Epithelial cell of proximal tubule (primary cell): Measurements from ENCODE around the gene UIMC1. TPM values are rescaled to one million over a fixed set of nuclear protein-coding genes. Genes with fewer than 3 reads are reported as not detected.
"Not testable (repeated sequence)": the region's sequence is repeated elsewhere in the genome, so short reads cannot be mapped to it uniquely, and the experiment has no call there.

Experiments used
- DNase-seq: peaks from one replicate; pipeline ENCODE4 v3.0.0-alpha.2; 2011; ENCODE audit warnings: low read depth
- H3K4me3 ChIP-seq: 2 replicates; pipeline ENCODE4 v1.5.1; 2011; ENCODE audit warnings: low read depth, mild to moderate bottlenecking, low read length
- CTCF ChIP-seq: conservative IDR thresholded peaks from 2 replicates; pipeline ENCODE4 v1.5.1; 2012; ENCODE audit warnings: low read depth, mild to moderate bottlenecking, low read length
- total RNA-seq: library from RNA; depleted of rRNA; stranded (reverse); fragments of >200 nt; gene quantifications from 2 replicates; pipeline ENCODE4 v1.2.3, GENCODE V29; 2015

Gene UIMC1
- total RNA-seq: 15.6 and 21.6 TPM in 2 replicates

- peak within 1 kb of the TSS; percentile 81 for H3K4me3 ChIP-seq
- no peak for TF ChIP-seq CTCF
- DNase-seq: no peak
These were observed at the start of gene UIMC1 for GRCh38 chr5:177006265-177006972. Gene UIMC1 (minus strand): TSS chr5:177006779. CDS start chr5:176982615, 24,164 bp downstream.

GRCh38 chr5:177049285-177049684 lies 42.7 kb upstream of the UIMC1 start:
- no peak for TF ChIP-seq CTCF
- H3K4me3 ChIP-seq: no peak overlapping the region
- no peak for DNase-seq

GRCh38 chr5:177048531-177048930 lies 42.0 kb upstream of the UIMC1 start:
- H3K4me3 ChIP-seq, DNase-seq: not testable (repeated sequence)

GRCh38 chr5:177045631-177046030 lies 39.1 kb upstream of the UIMC1 start:
- no peak for TF ChIP-seq CTCF
- no peak for DNase-seq
- H3K4me3 ChIP-seq: no peak overlapping the region

- no peak for DNase-seq
- no peak for TF ChIP-seq CTCF
- H3K4me3 ChIP-seq: no peak overlapping the region
These were observed 38.1 kb upstream of the UIMC1 start for GRCh38 chr5:177044641-177045040.

- DNase-seq: no peak
- H3K4me3 ChIP-seq: no peak overlapping the region
- TF ChIP-seq CTCF: no peak
These were observed 37.4 kb upstream of the UIMC1 start for GRCh38 chr5:177043958-177044357.

- no peak for DNase-seq
- no peak overlapping the region for H3K4me3 ChIP-seq
- TF ChIP-seq CTCF: no peak
These were observed 36.5 kb upstream of the UIMC1 start for GRCh38 chr5:177043114-177043513.
